DMS114 treated with DMSO at 0.1 percent for 48 hours (cell line): ENCODE data around the gene BTAF1.

ENCODE experiments used
- DNase-seq: peaks from one replicate; lab custom pipeline; 2025; ENCODE audit not compliant: unreplicated experiment; lab: John Stamatoyannopoulos, UW

The BTAF1 gene

DNA sequence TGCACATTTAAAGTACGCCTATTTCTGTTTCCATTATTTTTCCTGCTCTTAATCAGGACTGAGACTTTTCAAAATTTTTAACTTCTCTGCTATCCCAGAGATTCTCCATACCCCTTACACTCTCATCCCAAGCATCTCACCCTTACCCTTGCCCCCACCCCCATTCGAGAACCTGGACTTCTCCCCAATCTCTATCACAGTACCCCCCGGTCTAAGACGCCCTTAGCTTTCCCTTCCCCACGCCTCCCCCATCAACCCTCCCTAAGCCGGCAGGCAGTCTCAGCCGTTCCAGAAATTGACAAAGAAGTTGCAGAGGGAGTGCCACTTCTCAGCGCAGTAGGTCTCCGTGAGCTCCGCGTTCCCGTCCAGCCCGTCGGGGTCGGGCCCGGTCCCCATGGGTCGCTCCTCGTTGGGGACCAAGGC, 15.6 kb upstream of the BTAF1 start:
- DNase-seq: no peak

DNA sequence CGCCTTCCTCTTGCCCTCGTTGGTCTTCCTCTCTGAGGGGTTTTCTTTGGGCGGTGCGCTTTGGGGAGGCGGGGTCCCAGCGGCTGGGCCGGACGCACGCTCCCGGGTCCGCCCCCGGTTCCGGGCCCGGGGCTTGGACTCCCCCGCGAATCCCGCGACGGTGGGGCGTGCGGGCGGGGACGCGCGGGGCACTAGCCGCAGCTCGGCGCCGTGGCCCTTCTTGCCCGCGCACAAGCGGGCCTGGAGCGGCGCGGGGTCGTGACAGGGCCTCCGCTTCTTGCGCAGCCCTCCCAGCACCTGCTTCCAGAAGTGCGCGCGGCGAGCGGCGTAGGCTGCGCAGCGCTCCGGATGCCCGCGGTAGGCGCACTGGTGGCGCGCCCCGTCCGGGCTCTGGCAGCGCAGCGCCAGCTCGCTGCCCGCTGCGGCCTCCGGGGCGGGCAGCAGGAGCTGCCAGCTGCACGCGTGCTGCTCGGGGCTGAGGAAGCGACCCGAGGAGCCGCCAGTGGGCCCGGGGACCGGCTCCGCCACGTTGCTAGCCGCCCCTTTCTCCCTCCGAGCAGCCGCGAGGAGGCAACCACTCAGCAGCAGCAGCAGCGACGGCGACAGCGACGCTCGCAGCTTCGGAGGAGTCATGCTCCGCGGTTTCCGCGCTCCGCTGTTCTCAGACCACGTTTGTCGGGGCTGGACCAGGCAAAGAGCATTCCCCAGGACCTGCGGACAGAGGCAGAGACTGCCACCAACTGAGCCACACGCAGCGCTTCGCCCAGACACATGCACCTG, 15.0 kb upstream of the BTAF1 start:
- peak; percentile 71 for DNase-seq

DNA sequence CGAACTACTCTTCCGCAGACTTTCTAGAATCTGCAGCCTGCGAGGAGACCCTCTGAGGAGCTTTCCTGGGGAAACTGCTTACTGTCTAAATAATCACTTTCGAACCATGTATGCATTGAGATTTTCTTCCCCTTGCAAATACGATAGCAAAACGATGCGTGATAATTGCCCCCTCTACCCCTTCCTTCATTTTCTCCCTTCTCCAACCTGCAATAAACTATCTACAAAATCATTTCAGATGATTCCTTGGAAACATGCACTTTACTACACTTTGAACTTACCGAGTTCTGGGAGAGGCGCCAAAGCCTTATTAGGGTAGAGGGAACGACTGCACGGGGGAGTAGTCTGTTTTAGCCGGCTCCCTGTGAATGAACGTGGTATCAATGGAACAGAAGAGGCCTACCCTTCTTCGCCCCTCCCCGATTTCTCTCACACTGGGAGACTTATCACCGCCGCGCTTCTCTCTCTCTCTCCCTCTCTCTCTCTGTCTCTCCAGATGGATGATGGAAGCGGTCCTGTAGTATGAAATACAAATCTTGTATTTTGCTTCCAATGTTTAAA, 14.4 kb upstream of the BTAF1 start, which contains the start of gene FGFBP3:
Gene FGFBP3 (minus strand): TSS at position 370 of the 561 bp plus-strand sequence. CDS start 517 bp downstream, outside the sequence.
- DNase-seq: peak; percentile 57

DNA sequence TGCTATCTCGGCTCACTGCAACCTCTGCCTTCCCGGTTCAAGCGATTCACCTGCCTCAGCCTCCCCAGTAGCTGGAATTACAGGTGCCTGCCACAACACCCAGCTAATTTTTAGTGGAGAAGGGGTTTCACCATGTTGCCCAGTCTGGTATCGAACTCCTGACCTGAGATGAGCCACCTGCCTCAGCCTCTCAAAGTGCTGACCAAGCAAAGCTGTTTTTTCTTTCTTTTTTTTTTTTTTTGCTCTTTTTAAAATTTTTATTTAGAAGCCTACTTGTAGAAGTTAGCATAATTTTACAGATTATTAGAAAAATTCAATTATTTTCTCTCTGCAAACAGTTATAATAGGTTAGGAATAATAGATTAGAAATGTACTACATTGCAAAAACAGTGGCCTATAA, 13.1 kb upstream of the BTAF1 start:
- DNase-seq: no peak

DNA sequence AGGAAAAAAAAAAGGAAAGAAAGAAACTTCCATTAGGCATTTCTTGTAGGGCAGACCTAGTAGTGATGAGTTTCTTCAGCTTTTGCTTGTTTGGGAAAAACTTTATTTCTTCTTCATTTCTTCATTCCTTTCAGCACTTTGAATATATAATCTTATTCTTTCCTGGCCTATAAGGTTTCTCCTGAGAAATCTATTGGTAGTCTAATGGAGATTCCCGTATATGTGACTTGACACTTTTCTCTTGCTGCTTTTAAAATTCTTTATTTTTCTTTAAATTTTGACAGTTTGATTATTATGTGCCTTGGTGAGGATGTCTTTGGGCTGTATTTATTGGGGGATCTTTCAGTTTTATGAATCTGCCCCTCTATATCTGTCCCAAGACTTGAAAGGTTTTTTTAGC, 3.9 kb upstream of the BTAF1 start:
- DNase-seq: no peak

DNA sequence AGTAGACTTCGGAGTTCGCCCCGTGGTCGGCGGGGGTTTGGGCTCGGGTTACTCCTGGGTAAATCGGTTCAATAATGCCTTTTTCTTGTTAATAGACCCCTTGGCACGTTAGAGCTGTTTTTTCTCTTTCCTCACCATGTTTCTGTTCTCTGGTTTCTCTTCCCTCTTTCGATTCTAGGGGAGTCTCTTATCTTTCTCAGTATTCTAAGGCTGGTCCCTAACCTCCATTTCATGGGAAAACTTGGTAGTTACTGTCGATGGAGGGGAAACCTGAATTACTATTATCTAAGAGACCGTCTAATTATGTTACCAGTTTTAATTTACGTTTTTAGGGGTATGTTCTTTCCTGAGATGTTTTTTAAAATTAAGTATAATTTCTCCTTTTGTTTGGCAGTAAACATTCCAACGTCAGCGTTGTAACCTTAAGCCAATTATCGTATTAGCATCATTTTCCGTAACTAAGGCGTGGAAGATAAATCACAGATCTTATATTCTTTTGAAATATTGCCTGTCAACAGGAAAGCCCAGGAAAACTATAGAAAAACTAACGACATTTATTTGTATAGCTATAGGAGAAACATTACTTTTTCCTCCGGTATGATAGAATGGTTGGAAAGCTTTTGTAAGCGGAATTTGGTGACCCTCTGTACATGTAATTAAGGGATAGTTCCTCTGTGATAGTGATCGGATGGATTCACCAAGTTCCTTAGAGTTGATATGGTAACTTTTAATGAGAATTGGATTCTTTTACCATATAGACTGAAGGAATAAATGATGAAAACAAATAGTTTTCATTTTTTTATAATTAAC, 847 bp downstream of the BTAF1 start:
- DNase-seq: peak; percentile 42

DNA sequence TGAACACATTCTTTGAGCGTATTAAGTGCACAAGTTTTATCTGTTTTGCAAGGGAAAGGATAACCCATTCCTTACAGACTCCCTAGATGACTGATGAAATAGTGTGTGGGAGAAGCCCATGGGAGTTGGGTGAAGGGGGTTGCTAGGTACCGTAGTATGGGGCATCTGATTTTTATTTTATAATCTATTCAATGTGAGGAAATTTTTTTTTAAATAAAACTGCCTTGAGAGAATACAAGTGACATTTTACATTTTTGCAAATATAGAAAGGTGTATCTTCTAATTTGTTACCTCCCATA, 1.4 kb downstream of the BTAF1 start:
- no peak for DNase-seq

DNA sequence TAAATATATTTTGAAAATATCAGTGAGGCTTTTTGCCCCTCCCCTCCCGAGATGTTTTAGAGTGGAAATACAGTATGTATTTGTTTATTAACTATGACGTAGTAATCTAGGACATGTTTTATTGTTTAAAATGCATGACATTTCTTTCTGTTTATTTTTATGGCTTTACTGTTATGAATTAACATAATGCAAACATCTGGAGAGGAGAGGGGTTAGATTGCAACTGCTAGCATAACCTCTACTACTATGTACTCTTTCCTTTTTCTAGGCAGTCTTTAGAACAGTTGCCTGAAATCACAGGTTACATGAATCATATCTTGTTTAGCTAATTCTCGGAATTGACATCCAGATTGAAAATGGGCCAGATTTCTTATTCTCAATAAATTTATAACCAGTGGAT, 7.4 kb downstream of the BTAF1 start:
- DNase-seq: no peak

DNA sequence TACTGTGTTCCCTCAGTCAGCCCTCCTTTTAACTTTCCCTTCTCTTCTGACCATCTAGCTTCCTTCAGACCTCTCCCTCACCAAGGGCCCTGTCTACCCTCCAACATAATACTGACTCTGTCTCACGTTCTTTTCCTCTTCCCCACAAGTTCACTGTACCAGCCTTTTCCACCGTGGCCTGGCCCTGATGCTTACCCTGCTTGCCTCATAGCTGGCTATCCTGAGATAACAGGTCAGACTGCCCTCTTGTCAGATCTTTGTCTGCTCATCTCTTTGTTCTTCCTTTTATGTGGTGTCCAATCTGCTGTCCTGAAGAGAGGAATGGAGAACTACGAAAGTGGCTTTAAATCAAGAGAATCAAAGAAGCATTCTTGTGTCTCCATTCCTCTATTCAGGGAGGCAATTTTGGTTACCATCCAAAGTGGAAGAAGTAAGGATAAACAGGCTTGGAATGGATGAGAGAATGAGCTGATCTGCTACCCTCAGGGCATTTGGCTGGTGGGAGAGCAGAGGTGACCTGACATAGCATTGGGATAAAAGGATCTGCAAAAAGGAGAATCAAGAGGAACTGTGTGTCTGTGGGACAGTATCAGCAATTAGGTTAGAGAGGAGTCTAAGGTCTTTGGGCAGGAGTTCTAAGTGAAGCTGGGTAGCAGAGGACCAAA, 8.1 kb downstream of the BTAF1 start:
- DNase-seq: no peak

DNA sequence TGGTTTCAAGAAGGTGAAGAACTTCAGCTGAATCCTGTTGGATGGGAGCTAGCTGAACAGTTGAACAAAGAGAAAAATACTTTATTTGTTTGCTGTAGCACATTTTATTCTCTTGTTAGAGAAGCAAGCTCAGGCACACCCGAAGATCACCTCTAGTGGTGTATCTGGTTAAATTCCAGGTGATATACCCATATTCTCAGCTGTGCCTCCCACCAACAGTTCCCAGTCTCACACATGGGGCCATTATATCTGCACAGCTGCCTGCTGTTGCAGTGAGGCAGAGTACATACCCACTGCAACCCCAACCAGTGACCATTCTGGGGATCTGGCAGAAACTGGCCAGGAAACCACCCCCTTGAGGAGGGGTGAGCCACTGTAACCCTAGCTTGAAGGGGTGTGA, 9.2 kb downstream of the BTAF1 start:
- DNase-seq: no peak

DNA sequence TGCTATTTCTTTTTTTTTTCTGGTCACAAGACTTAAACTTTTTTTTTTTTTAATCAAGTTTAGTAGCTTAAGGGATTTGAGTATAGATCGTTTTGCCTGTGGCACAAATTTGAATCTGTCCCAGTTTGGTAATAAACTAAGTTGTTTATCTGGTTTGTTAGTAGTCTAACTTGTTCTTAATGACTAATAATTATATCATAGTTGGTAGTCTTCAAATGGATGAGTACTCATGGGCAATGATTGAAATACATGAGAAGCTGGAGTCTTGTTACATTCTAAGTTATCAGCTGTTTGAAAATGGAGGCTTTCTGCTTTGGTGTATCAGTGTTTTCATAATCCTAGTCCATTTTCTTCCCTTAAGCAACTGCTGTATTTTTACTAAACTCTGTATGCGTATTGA, 12.3 kb downstream of the BTAF1 start:
- DNase-seq: no peak

DNA sequence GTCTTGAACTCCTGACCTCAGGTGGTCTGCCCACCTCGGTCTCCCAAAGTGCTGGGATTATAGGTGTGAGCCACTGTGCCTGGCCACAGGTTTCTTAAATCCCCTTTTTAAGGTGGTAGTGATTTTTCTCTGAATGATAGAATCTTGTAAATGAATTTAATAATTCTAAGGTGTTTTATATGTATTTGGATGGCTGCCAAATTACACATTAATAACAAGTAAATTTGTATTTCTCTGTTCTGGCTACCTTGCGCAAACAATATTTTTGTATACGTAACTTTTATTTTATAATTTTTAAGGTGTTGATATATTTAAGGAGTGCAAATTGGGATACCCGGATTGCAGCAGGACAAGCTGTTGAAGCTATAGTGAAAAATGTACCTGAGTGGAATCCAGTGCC, 16.1 kb downstream of the BTAF1 start:
- DNase-seq: no peak

DNA sequence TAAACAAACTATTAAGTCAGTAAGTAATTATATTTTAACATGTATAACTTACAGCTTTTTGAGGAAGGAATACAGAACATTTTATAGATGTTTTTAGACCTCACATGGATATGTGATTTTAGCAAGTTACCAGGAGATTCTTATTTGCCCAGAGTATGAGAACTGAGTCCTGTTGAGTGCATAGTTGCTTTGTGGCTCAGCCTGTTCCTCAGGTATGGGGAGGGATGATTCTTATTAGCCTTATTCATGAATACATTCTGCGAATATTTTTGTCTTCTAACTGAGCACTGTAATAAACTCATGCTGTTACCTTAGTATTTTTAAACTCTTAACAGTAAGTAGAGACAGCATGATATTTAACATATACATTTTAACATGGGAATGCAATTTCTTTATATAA, 17.9 kb downstream of the BTAF1 start:
- DNase-seq: no peak

DNA sequence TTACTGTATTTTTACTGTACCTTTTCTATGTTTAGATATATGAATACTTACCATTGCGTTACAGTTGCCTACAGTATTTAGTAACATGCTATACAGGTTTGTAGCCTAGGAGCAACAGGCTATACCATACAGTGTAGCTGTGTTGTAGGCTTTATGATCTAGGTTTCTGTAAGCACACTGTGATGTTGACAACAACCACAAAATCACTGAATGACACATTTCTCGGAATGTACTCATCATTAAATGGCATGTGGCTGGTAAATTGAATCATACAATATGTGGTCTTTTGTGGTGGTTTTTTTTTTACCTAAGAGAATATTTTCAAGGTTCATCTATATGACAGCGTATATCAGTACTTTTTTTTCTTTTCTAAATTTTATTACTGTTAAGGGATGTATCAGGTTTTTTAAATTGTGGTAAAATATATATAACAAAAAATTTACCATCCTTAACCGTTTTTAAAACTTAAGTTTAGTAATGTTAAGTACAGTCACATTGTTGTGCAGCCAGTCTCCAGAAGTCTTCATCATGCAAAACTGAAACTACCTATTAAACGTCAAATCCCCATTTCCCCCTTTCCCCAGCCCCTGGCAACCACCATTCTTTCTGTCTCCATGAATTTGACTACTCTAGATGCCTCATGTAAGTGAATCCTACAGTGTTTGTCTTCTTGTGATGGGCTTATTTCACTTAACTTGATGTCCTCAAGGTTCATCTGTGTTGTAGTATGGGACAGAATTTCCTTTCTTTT, 21.5 kb downstream of the BTAF1 start:
- no peak for DNase-seq

DNA sequence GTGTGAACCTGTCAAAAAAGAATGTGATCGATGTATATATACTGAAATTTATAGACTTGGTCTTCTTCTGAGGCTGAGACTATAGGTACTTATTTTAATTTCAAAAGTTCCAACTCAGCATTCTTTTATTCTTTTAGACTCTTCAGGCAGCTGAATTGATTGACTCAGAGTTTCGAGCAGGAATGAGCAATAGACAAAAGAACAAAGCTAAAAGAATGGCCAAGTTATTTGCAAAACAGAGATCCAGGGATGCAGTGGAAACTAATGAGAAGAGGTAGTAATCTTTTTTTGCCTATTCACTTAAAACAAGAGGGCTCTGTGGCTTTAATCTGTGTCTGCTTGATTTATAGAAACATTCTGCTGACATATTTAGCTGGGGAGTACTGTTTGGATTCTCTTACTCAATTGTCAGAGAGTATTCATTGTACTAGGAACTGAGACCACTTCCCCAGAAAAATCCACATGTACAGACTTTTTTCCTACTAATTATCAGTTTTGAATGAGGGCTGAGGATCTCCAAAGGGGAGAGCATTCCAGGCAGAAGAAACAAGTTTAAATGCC, 30.1 kb downstream of the BTAF1 start:
- no peak for DNase-seq

DNA sequence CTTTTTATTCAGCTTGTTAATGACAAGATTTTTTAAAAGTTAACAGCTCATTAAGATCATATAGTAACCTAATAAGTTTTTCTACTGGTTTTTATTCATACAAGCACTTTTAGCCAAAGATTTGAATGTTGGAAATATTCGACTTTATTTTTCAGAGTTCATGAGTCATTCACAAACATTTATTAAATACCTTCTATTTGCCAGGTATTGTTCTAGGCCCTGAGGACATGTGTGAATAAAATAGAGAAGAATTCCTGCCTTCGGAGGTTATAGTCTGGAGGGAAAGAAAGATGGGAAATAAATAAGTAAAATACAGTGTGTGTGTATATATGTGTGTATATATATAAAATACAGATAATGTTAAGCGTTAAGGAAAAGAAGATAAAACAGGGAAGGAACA, 31.5 kb downstream of the BTAF1 start:
- no peak for DNase-seq

DNA sequence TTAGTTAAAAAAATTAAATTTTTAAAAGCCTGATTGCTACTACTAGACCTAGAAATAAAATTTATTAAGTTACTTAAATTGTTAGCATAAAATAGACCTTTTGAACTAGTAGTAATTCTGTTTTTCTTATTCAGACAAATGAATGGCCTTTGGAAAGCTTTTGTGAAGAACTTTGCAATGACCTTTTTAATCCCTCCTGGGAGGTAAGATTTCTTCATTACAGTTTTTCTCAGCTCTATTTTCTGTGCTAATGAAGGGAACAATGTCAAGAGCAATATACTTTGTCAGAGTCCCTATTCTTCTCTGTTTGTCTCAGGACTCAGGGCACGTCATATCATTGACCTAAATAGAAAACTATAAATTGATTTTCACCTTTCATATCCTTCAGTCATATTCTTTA, 33.5 kb downstream of the BTAF1 start:
- no peak for DNase-seq

DNA sequence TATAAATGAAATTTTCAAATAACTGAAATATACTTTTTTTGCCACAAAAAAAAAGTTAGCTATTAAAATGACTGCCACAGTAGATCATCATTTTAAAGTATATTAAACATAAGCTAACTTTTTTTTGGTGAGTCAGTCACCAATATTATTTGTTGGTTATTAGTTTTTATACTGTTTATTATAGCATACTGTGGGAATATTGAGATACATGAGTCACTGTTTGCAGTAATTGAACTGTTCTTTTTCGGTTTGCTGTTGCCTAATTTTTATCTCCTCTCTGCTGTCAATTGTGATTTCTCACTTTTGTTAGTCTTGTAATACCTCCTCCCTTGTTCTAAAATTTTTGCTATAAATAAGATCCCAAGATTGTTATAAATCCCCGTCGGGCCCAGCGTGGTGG, 45.7 kb downstream of the BTAF1 start:
- no peak for DNase-seq

DNA sequence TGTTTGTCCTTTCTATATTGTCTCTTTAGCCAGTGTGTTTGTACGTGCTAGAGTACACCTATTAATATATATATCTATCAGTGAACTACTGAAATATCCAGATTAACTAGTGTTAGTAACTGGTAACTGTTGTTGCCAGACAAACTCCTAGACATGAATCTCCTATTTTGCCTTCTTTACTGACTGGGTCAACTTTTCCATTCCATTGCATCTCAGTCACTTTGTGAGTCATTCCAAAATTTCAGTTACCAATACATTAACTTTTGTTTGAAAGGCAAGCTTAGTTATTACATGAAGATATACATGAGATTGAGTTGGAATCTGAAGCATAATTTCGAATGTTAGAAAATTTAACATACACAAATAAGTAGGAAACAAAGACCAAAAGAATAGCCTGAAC, 51.4 kb downstream of the BTAF1 start:
- no peak for DNase-seq

DNA sequence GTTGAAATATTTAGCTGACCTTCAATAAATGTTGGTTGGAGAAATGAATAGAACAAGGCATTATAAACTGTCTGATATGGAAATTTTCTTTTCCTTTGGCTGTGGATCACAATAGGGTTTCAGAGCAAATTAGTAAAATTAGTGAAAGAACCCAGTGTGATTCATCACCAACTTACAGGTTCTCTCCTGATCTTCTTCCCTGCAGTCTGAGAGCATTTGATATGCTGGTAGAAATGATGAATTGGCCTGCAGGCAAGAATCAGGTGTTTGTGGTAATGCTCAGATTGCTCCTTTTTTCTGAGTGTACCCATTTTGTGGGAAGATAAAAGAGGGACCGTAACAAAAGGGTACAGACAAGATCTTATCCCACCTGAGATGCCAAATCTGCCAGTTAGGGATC, 51.9 kb downstream of the BTAF1 start:
- DNase-seq: no peak
